ENCODE data around the gene INSIG1.

The INSIG1 gene

GRCh38 chr7:155345490-155345889 lies 47.8 kb downstream of the INSIG1 start:
- H3K27me3 ChIP-seq (ENCODE audit: insufficient read depth, low read depth), result peaks cover 6% of the 10 kb centered on the region; the same call in 1 of the 2 replicates
- no peaks in the 10 kb centered on the region for H3K79me2 ChIP-seq (ENCODE audit: insufficient read depth, low read depth)
- no peak overlapping the region for H3K4me3 ChIP-seq (IDR thresholded peaks at IDR 0.05; ENCODE audit: insufficient read depth, low read depth, low read length)
- no peaks in the 10 kb centered on the region for H3K36me3 ChIP-seq (ENCODE audit: insufficient read depth)
- H3K27ac ChIP-seq, result no peak overlapping the region
- TF ChIP-seq CTCF (conservative IDR thresholded peaks at IDR 0.05; ENCODE audit: low read depth, low read length), result no peak
- no peak overlapping the region for H3K9ac ChIP-seq
- peak overlapping the region; percentile 83; the same call in 1 of the 2 replicates for H2AFZ ChIP-seq (ENCODE audit: low read depth)
- no peaks in the 10 kb centered on the region for H3K4me1 ChIP-seq (ENCODE audit: low read depth, poor library complexity, severe bottlenecking)
- no peaks in the 10 kb centered on the region for H4K20me1 ChIP-seq (ENCODE audit: insufficient read depth)
- H3K4me2 ChIP-seq, result peak overlapping the region; percentile 9; the same call in 1 of the 2 replicates

- Histone ChIP-seq H3K9ac (no peak overlapping the region), H3K27me3 (ENCODE audit: insufficient read depth, low read depth) (peaks cover 6% of the 10 kb centered on the region; the same call in 1 of the 2 replicates)
- TF ChIP-seq CTCF (conservative IDR thresholded peaks at IDR 0.05; ENCODE audit: low read depth, low read length), result no peak
Observed at GRCh38 chr7:155346285-155346684, 48.6 kb downstream of the INSIG1 start.

GRCh38 chr7:155348806-155349205 lies 51.1 kb downstream of the INSIG1 start:
- Histone ChIP-seq H3K4me3 (IDR thresholded peaks at IDR 0.05; ENCODE audit: insufficient read depth, low read depth, low read length) (no peak overlapping the region), H3K4me2 (no peak overlapping the region), H2AFZ (ENCODE audit: low read depth) (no peak overlapping the region), H3K27me3 (ENCODE audit: insufficient read depth, low read depth) (no peaks in the 10 kb centered on the region; the same call in 1 of the 2 replicates), H3K27ac (no peak overlapping the region), H3K9ac (no peak overlapping the region), H3K79me2 (ENCODE audit: insufficient read depth, low read depth) (no peaks in the 10 kb centered on the region), H3K36me3 (ENCODE audit: insufficient read depth) (no peaks in the 10 kb centered on the region), H3K4me1 (ENCODE audit: low read depth, poor library complexity, severe bottlenecking) (no peaks in the 10 kb centered on the region), H4K20me1 (ENCODE audit: insufficient read depth) (no peaks in the 10 kb centered on the region)
- no peak for TF ChIP-seq CTCF (conservative IDR thresholded peaks at IDR 0.05; ENCODE audit: low read depth, low read length)

More at GRCh38 chr7:155346285-155346684, 48.6 kb downstream of the INSIG1 start:
- no peaks in the 10 kb centered on the region for H3K4me1 ChIP-seq (ENCODE audit: low read depth, poor library complexity, severe bottlenecking)
- no peak overlapping the region for H3K4me3 ChIP-seq (IDR thresholded peaks at IDR 0.05; ENCODE audit: insufficient read depth, low read depth, low read length)
- no peaks in the 10 kb centered on the region for H3K36me3 ChIP-seq (ENCODE audit: insufficient read depth)
- H4K20me1 ChIP-seq (ENCODE audit: insufficient read depth), result no peaks in the 10 kb centered on the region
- no peak overlapping the region for H3K4me2 ChIP-seq
- no peak overlapping the region for H3K27ac ChIP-seq
- H2AFZ ChIP-seq (ENCODE audit: low read depth), result no peak overlapping the region
- no peaks in the 10 kb centered on the region for H3K79me2 ChIP-seq (ENCODE audit: insufficient read depth, low read depth)

- no peak for TF ChIP-seq CTCF (conservative IDR thresholded peaks at IDR 0.05; ENCODE audit: low read depth, low read length)
- Histone ChIP-seq H3K27me3 (ENCODE audit: insufficient read depth, low read depth) (no peaks in the 10 kb centered on the region; the same call in 1 of the 2 replicates), H3K4me2 (no peak overlapping the region), H3K36me3 (ENCODE audit: insufficient read depth) (no peaks in the 10 kb centered on the region), H2AFZ (ENCODE audit: low read depth) (no peak overlapping the region), H3K4me3 (IDR thresholded peaks at IDR 0.05; ENCODE audit: insufficient read depth, low read depth, low read length) (no peak overlapping the region), H3K79me2 (ENCODE audit: insufficient read depth, low read depth) (no peaks in the 10 kb centered on the region), H3K9ac (no peak overlapping the region), H4K20me1 (ENCODE audit: insufficient read depth) (no peaks in the 10 kb centered on the region), H3K27ac (no peak overlapping the region), H3K4me1 (ENCODE audit: low read depth, poor library complexity, severe bottlenecking) (no peaks in the 10 kb centered on the region)
Observed at GRCh38 chr7:155349601-155350331, 52.1 kb downstream of the INSIG1 start.
